Upper lobe of right lung (tissue), 1 donor: ENCODE measurements around the gene PPP2R3B. TPM values are rescaled to one million over a fixed set of nuclear protein-coding genes. Genes with fewer than 3 reads are reported as not detected.

ENCODE experiments used
- ATAC-seq: fragments of 200-7000 bp; cut with Tn5 transposase; one replicate; pipeline ENCODE4 v1.9.1; 2020; ENCODE audit warnings: mild to moderate bottlenecking, moderate library complexity
- DNase-seq: peaks from one replicate; pipeline ENCODE4 v3.0.0-alpha.2; 2020
- H3K27ac ChIP-seq: fragments of 200-600 bp; one replicate; pipeline ENCODE4 v1.8.0; 2022
- H3K27me3 ChIP-seq: fragments of 200-600 bp; one replicate; pipeline ENCODE4 v1.8.0; 2022; ENCODE audit warnings: mild to moderate bottlenecking
- H3K36me3 ChIP-seq: fragments of 200-600 bp; one replicate; pipeline ENCODE4 v1.8.0; 2022
- H3K4me1 ChIP-seq: fragments of 200-600 bp; one replicate; pipeline ENCODE4 v1.8.0; 2022
- H3K4me3 ChIP-seq: fragments of 200-600 bp; one replicate; pipeline ENCODE4 v1.8.0; 2022; ENCODE audit warnings: mild to moderate bottlenecking
- H3K9me3 ChIP-seq: fragments of 200-600 bp; one replicate; pipeline ENCODE4 v1.8.0; 2022
- intact Hi-C: fragments of 100-400 bp; cut with DNase I; formaldehyde crosslinking; loops from one replicate; pipeline ENCODE4 v1.11.0; 2022
- total RNA-seq: library from RNA; stranded (reverse); fragmentation: NEBNext Ultra II Directional; extraction: Animal tissue kit (Norgen Biotek cat#: 25700); gene quantifications from one replicate; pipeline ENCODE4 v1.2.1, GENCODE V29; 2021
- TF ChIP-seq, protein P1 (sequence below): fragments of 200-600 bp; IDR thresholded peaks from one replicate; pipeline ENCODE4 v1.8.0; 2022; ENCODE audit warnings: antibody characterized with exemption
- donor health status: DM: no; HTN: yes; CAD: no; lungs with severe emphysema.

PPP2R3B gene
- total RNA-seq, 1 donor from 2014 or later, result 12.8 TPM

- no peak overlapping the region for H3K27ac ChIP-seq
- DNase-seq, result no peak
- no peaks in the 10 kb centered on the region for H3K36me3 ChIP-seq
- peaks cover 36% of the 10 kb centered on the region for H3K27me3 ChIP-seq
- peaks cover 9% of the 10 kb centered on the region for H3K4me1 ChIP-seq
- H3K9me3 ChIP-seq, result no peaks in the 10 kb centered on the region
- TF ChIP-seq, protein P1, sequence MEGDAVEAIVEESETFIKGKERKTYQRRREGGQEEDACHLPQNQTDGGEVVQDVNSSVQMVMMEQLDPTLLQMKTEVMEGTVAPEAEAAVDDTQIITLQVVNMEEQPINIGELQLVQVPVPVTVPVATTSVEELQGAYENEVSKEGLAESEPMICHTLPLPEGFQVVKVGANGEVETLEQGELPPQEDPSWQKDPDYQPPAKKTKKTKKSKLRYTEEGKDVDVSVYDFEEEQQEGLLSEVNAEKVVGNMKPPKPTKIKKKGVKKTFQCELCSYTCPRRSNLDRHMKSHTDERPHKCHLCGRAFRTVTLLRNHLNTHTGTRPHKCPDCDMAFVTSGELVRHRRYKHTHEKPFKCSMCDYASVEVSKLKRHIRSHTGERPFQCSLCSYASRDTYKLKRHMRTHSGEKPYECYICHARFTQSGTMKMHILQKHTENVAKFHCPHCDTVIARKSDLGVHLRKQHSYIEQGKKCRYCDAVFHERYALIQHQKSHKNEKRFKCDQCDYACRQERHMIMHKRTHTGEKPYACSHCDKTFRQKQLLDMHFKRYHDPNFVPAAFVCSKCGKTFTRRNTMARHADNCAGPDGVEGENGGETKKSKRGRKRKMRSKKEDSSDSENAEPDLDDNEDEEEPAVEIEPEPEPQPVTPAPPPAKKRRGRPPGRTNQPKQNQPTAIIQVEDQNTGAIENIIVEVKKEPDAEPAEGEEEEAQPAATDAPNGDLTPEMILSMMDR, result no peak
- intact Hi-C loops, result no loop called here
- no peak for ATAC-seq
- no peak overlapping the region for H3K4me3 ChIP-seq
Observed at GRCh38 chrX:375181-376036, 11.3 kb downstream of the PPP2R3B start.

DNA sequence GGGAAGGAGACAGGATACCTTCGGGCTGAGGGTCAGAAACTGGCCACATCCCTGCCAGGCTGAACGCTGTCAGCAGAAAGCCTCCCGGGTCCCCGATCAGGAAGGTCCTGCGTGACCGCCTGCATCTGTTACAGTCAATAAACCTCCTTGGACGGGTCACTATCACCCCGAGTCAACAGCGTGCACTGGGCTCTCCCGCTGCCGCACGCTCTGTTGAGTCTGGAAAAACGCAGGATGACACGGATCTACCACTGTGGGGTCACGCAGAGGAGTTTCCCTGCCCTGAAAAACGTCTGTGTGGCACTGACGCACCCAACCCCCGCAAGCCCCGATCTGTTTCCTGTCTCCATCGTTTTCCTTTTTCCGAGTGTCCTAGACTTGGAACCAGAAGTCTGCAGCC lies 12.1 kb downstream of the PPP2R3B start:
- intact Hi-C loops, result no loop called here
- H3K27ac ChIP-seq, result no peak overlapping the region
- peaks cover 36% of the 10 kb centered on the region for H3K27me3 ChIP-seq
- DNase-seq (no peak), ATAC-seq (no peak)
- H3K4me3 ChIP-seq, result no peak overlapping the region
- H3K36me3 ChIP-seq, result no peaks in the 10 kb centered on the region
- H3K4me1 ChIP-seq, result peaks cover 9% of the 10 kb centered on the region
- TF ChIP-seq, protein P1, result no peak
- H3K9me3 ChIP-seq, result no peaks in the 10 kb centered on the region

- TF ChIP-seq, protein P1, result no peak
- Histone ChIP-seq H3K4me3 (peak overlapping the region; percentile 36), H3K9me3 (no peaks in the 10 kb centered on the region), H3K36me3 (no peaks in the 10 kb centered on the region), H3K27ac (no peak overlapping the region), H3K4me1 (peaks cover 9% of the 10 kb centered on the region), H3K27me3 (peaks cover 36% of the 10 kb centered on the region)
- intact Hi-C loops, result no loop called here
- ATAC-seq (peak; percentile 39), DNase-seq (no peak)
Observed at GRCh38 chrX:373641-374471, 12.9 kb downstream of the PPP2R3B start.

GRCh38 chrX:372856-373640 lies 13.7 kb downstream of the PPP2R3B start:
- DNase-seq (no peak), ATAC-seq (no peak)
- no peaks in the 10 kb centered on the region for H3K36me3 ChIP-seq
- H3K9me3 ChIP-seq, result no peaks in the 10 kb centered on the region
- H3K4me3 ChIP-seq, result no peak overlapping the region
- no peak overlapping the region for H3K27ac ChIP-seq
- H3K27me3 ChIP-seq, result peaks cover 36% of the 10 kb centered on the region
- intact Hi-C loops, result no loop called here
- TF ChIP-seq, protein P1, result no peak
- peaks cover 9% of the 10 kb centered on the region for H3K4me1 ChIP-seq

GRCh38 chrX:371907-372306 lies 14.8 kb downstream of the PPP2R3B start:
- DNase-seq (no peak), ATAC-seq (no peak)
- intact Hi-C loops, result no loop called here
- H3K4me3 ChIP-seq, result no peak overlapping the region
- TF ChIP-seq, protein P1, result no peak
- peaks cover 9% of the 10 kb centered on the region for H3K4me1 ChIP-seq
- H3K27ac ChIP-seq, result no peak overlapping the region
- peaks cover 36% of the 10 kb centered on the region for H3K27me3 ChIP-seq
- H3K9me3 ChIP-seq, result no peaks in the 10 kb centered on the region
- no peaks in the 10 kb centered on the region for H3K36me3 ChIP-seq
